ENCODE measurements around the gene ACAA2. TPM values are rescaled to one million over a fixed set of nuclear protein-coding genes. Genes with fewer than 3 reads are reported as not detected.
A peak's percentile ranks its signal among the peaks of the same experiment; 100 is the strongest.

Gene ACAA2
- total and polyA plus RNA-seq, 8 donors: 60.3 to 111 (median 88.1) TPM

- Histone ChIP-seq H3K9me3 (no peaks in the 10 kb centered on the region), H3K4me3 (no peak overlapping the region), H3K27me3 (no peaks in the 10 kb centered on the region), H3K27ac (no peak overlapping the region), H3K4me1 (no peaks in the 10 kb centered on the region), H3K36me3 (no peaks in the 10 kb centered on the region)
- intact Hi-C loops (cut with DNase I): no loop called here
- DNase-seq (no peak), ATAC-seq (no peak)
- no peak for TF ChIP-seq CTCF (IDR thresholded peaks at IDR 0.05)
Observed at GRCh38 chr18:49744376-49745008, 68.8 kb downstream of the ACAA2 start.

- intact Hi-C loops (cut with DNase I): no loop called here
- no peak overlapping the region for H3K27ac ChIP-seq
Observed at GRCh38 chr18:49743117-49743567, 70.2 kb downstream of the ACAA2 start.

GRCh38 chr18:49742316-49743116 is 70.8 kb downstream of the ACAA2 start:
- peak; percentile 25 for ATAC-seq

More at GRCh38 chr18:49743117-49743567, 70.2 kb downstream of the ACAA2 start:
- DNase-seq (no peak), ATAC-seq (peak; percentile 15)
- Histone ChIP-seq H3K4me1 (no peaks in the 10 kb centered on the region), H3K36me3 (no peaks in the 10 kb centered on the region), H3K4me3 (no peak overlapping the region), H3K9me3 (no peaks in the 10 kb centered on the region), H3K27me3 (no peaks in the 10 kb centered on the region)
- no peak for TF ChIP-seq CTCF (IDR thresholded peaks at IDR 0.05)

GRCh38 chr18:49739275-49739674 is 74.1 kb downstream of the ACAA2 start:
- intact Hi-C loops (cut with DNase I): no loop called here
- H3K27me3 ChIP-seq: no peaks in the 10 kb centered on the region

More at GRCh38 chr18:49742316-49743116, 70.8 kb downstream of the ACAA2 start:
- H3K27ac ChIP-seq: peak overlapping the region in 1 of 2 donors; percentile 15
- no peaks in the 10 kb centered on the region for H3K36me3 ChIP-seq
- no peak overlapping the region for H3K4me3 ChIP-seq
- no peak for DNase-seq
- H3K4me1 ChIP-seq: no peaks in the 10 kb centered on the region
- no peaks in the 10 kb centered on the region for H3K27me3 ChIP-seq
- no peaks in the 10 kb centered on the region for H3K9me3 ChIP-seq
- intact Hi-C loops (cut with DNase I): no loop called here
- no peak for TF ChIP-seq CTCF (IDR thresholded peaks at IDR 0.05)

More at GRCh38 chr18:49739275-49739674, 74.1 kb downstream of the ACAA2 start:
- no peak for TF ChIP-seq CTCF (IDR thresholded peaks at IDR 0.05)
- Histone ChIP-seq H3K9me3 (no peaks in the 10 kb centered on the region), H3K4me3 (no peak overlapping the region), H3K27ac (no peak overlapping the region), H3K4me1 (no peaks in the 10 kb centered on the region), H3K36me3 (no peaks in the 10 kb centered on the region)
- no peak for DNase-seq
- no peak for ATAC-seq

All from left lung (tissue), 10 donors.